PC-9 (cell line): Measurements from ENCODE around the gene GUCY1A2. TPM values are rescaled to one million over a fixed set of nuclear protein-coding genes. Genes with fewer than 3 reads are reported as not detected.
A peak's percentile ranks its signal among the peaks of the same experiment; 100 is the strongest.

Experiments
- BruUV-seq: library from RNA; stranded (reverse); fragments of 400-500 nt; replicated peaks from 2 replicates; lab custom pipeline; 2021; lab: Mats Ljungman, UMichigan
- CTCF ChIA-PET: fragments of 300-600 bp; sonication (Branson Sonifier 250); formaldehyde crosslinking; loops from one replicate; lab custom pipeline; 2022; ENCODE audit warnings: antibody characterized with exemption; lab: Charles Lee
- POLR2A ChIA-PET: fragments of 300-600 bp; sonication (Branson Sonifier 250); formaldehyde crosslinking; loops from one replicate; lab custom pipeline; 2022; ENCODE audit warnings: antibody characterized with exemption; ENCODE audit not compliant: unreplicated experiment; lab: Charles Lee
- DNase-seq, 2 experiments: peaks; one replicate each; pipeline versions ENCODE4 v3.0.0 to v3.0.0-alpha.2; 2015 to 2022; ENCODE audit warnings: mixed read lengths in 1 of 2
- H2AFZ ChIP-seq: fragments of 200-600 bp; sonication (generic); 2 replicates; pipeline ENCODE4 v1.8.1; 2017; ENCODE audit warnings: antibody characterized with exemption
- H3F3A ChIP-seq: fragments of 200-600 bp; sonication (generic); 2 replicates; pipeline ENCODE4 v1.8.1; 2017; ENCODE audit warnings: antibody characterized with exemption, mild to moderate bottlenecking, low read depth; ENCODE audit not compliant: insufficient read depth
- H3K27ac ChIP-seq: fragments of 200-600 bp; sonication (generic); 2 replicates; pipeline ENCODE4 v1.6.1; 2016; ENCODE audit warnings: mixed run types
- H3K27me3 ChIP-seq: fragments of 200-600 bp; sonication (generic); 2 replicates; pipeline ENCODE4 v1.6.1; 2016; ENCODE audit warnings: low read depth, mixed run types; ENCODE audit not compliant: insufficient read depth
- H3K36me3 ChIP-seq: fragments of 200-600 bp; sonication (generic); 2 replicates; pipeline ENCODE4 v1.6.1; 2016; ENCODE audit warnings: low read depth, mixed run types
- H3K4me1 ChIP-seq: fragments of 200-600 bp; sonication (generic); replicated peaks from 2 replicates; pipeline ENCODE4 v1.6.1; 2016; ENCODE audit warnings: mixed run types; ENCODE audit not compliant: insufficient read depth
- H3K4me2 ChIP-seq: fragments of 200-600 bp; sonication (generic); 2 replicates; pipeline ENCODE4 v1.6.1; 2017; ENCODE audit warnings: mixed run types
- H3K4me3 ChIP-seq: fragments of 200-600 bp; sonication (generic); 2 replicates; pipeline ENCODE4 v1.6.1; 2016; ENCODE audit warnings: mixed run types
- H3K79me2 ChIP-seq: fragments of 200-600 bp; sonication (generic); 2 replicates; pipeline ENCODE4 v1.6.1; 2017; ENCODE audit warnings: low read depth, mixed run types
- H3K9me2 ChIP-seq: fragments of 200-600 bp; sonication (generic); 2 replicates; pipeline ENCODE4 v1.8.1; 2017; ENCODE audit warnings: mild to moderate bottlenecking; ENCODE audit not compliant: insufficient read depth
- H3K9me3 ChIP-seq: fragments of 200-600 bp; sonication (generic); 2 replicates; pipeline ENCODE4 v1.8.1; 2016; ENCODE audit warnings: low read depth; ENCODE audit not compliant: insufficient read depth
- H4K20me1 ChIP-seq: fragments of 200-600 bp; sonication (generic); 2 replicates; pipeline ENCODE4 v1.8.1; 2017; ENCODE audit not compliant: insufficient read depth
- CTCF ChIP-seq: fragments of 200-600 bp; sonication (generic); conservative IDR thresholded peaks from 2 replicates; pipeline ENCODE4 v1.6.1; 2017; ENCODE audit warnings: mixed run types, antibody characterized with exemption, mild to moderate bottlenecking, moderate library complexity
- EZH2 ChIP-seq: fragments of 200-600 bp; sonication (generic); IDR thresholded peaks from 2 replicates; pipeline ENCODE4 v1.8.0; 2017; ENCODE audit warnings: antibody characterized with exemption, low read depth
- intact Hi-C: fragments of 100-400 bp; cut with micrococcal nuclease; formaldehyde crosslinking; loops from one replicate; pipeline ENCODE4 v1.10.0; 2022; ENCODE audit not compliant: unreplicated experiment
- total RNA-seq: library from RNA; stranded (reverse); gene quantifications from 2 replicates; pipeline ENCODE4 v1.2.3, GENCODE V29; 2021

GUCY1A2 gene
- total RNA-seq, 1 experiment from 2014 or later, result not detected

- Histone ChIP-seq H3F3A (no peaks in the 10 kb centered on the region), H3K4me3 (no peak overlapping the region), H2AFZ (no peak overlapping the region), H3K79me2 (no peaks in the 10 kb centered on the region), H3K9me3 (no peaks in the 10 kb centered on the region), H3K4me1 (no peaks in the 10 kb centered on the region), H3K27ac (no peak overlapping the region), H3K27me3 (no peaks in the 10 kb centered on the region), H4K20me1 (no peaks in the 10 kb centered on the region), H3K9me2 (peaks cover 3% of the 10 kb centered on the region; the same call in 1 of the 2 replicates), H3K36me3 (no peaks in the 10 kb centered on the region), H3K4me2 (no peak overlapping the region)
- intact Hi-C loops, result no loop called here
- no TSS peak for BruUV-seq
- ChIA-PET POLR2A (no interaction called here), CTCF (no interaction called here)
- no peak for DNase-seq
- no peak for TF ChIP-seq CTCF
- no peak for TF ChIP-seq EZH2
Observed at GRCh38 chr11:107025673-107026072, 7.4 kb upstream of the GUCY1A2 start.

- Histone ChIP-seq H3K4me2 (no peak overlapping the region), H3K79me2 (no peaks in the 10 kb centered on the region), H3F3A (no peaks in the 10 kb centered on the region), H4K20me1 (no peaks in the 10 kb centered on the region), H2AFZ (no peak overlapping the region), H3K27ac (no peak overlapping the region), H3K4me3 (no peak overlapping the region), H3K9me2 (no peaks in the 10 kb centered on the region), H3K27me3 (peaks cover 27% of the 10 kb centered on the region; the same call in 1 of the 2 replicates), H3K4me1 (no peaks in the 10 kb centered on the region), H3K36me3 (no peaks in the 10 kb centered on the region), H3K9me3 (no peaks in the 10 kb centered on the region)
- no peak for DNase-seq
- BruUV-seq, result no TSS peak
- no peak for TF ChIP-seq EZH2
- ChIA-PET POLR2A (no interaction called here), CTCF (no interaction called here)
- intact Hi-C loops, result no loop called here
Observed at GRCh38 chr11:107020594-107020993, 2.3 kb upstream of the GUCY1A2 start.

- peak overlapping the region; percentile 40; the same call in 1 of the 2 replicates for H2AFZ ChIP-seq
- H3K36me3 ChIP-seq, result no peaks in the 10 kb centered on the region
- H3K9me3 ChIP-seq, result no peaks in the 10 kb centered on the region
- no peaks in the 10 kb centered on the region for H3K9me2 ChIP-seq
- no peaks in the 10 kb centered on the region for H3K79me2 ChIP-seq
- intact Hi-C loops, result no loop called here
- no peak overlapping the region for H3K27ac ChIP-seq
- H3K4me3 ChIP-seq, result peak overlapping the region; percentile 12; the same call in 1 of the 2 replicates
- peaks cover 27% of the 10 kb centered on the region; the same call in 1 of the 2 replicates for H3K27me3 ChIP-seq
- H4K20me1 ChIP-seq, result no peaks in the 10 kb centered on the region
- no peaks in the 10 kb centered on the region for H3F3A ChIP-seq
- no TSS peak for BruUV-seq
- POLR2A ChIA-PET, result no interaction called here
- H3K4me1 ChIP-seq, result 0 out of 2 replicates have a peak, but pooled peaks cover 7% of the 10 kb centered on the region
- peak overlapping the region; percentile 54 for H3K4me2 ChIP-seq
- no peak for TF ChIP-seq CTCF
- no peak for TF ChIP-seq EZH2
- CTCF ChIA-PET, result no interaction called here
- peak in 1 of 2 experiments; percentile 22 for DNase-seq
Observed at GRCh38 chr11:107018902-107019493, 722 bp upstream of the GUCY1A2 start.
